ENCODE data around the gene SLC35B1.
A peak's percentile ranks its signal among the peaks of the same experiment; 100 is the strongest.

Gene SLC35B1

GRCh38 chr17:49700960-49701359 is 6.8 kb downstream of the SLC35B1 start:
- no peak overlapping the region for H3K9ac ChIP-seq (ENCODE audit: low read length)
- H3K36me3 ChIP-seq (ENCODE audit: control insufficient read depth in 1 of 2, insufficient read depth in 2 of 2, low read length in 2 of 2) = peaks cover 43 to 52% of the 10 kb centered on the region in 2 experiments
- no peak overlapping the region for H2BK120ac ChIP-seq (ENCODE audit: insufficient read depth, low read length, poor library complexity)
- H3K18ac ChIP-seq (ENCODE audit: low read length) = no peak overlapping the region
- H4K12ac ChIP-seq (ENCODE audit: low read depth, low read length) = no peak overlapping the region
- no peak overlapping the region for H3K4me2 ChIP-seq (ENCODE audit: low read length)
- H3K23ac ChIP-seq (ENCODE audit: low read length) = no peak overlapping the region
- H3K27me3 ChIP-seq (ENCODE audit: insufficient read depth, low read length) = no peaks in the 10 kb centered on the region
- H2AK5ac ChIP-seq (ENCODE audit: low read length) = no peak overlapping the region
- H3K4ac ChIP-seq (ENCODE audit: low read depth, low read length) = no peak overlapping the region
- no peaks in the 10 kb centered on the region for H3K9me3 ChIP-seq (ENCODE audit: insufficient read depth, low read depth, low read length)
- no peak overlapping the region for H2BK12ac ChIP-seq (ENCODE audit: low read length)
- H3K14ac ChIP-seq (ENCODE audit: low read length) = no peak overlapping the region
- H3K4me3 ChIP-seq (ENCODE audit: low read depth, low read length) = no peak overlapping the region
- H3K79me2 ChIP-seq (ENCODE audit: control insufficient read depth, insufficient read depth, low read length, poor library complexity) = no peaks in the 10 kb centered on the region
- no peak overlapping the region for H4K91ac ChIP-seq (ENCODE audit: low read depth, low read length)
- WGBS (ENCODE audit: extremely low coverage, insufficient coverage, insufficient read length) = no CpG with 5 or more reads among the region's 6 CpGs
- H3K79me1 ChIP-seq (ENCODE audit: low read length) = no peaks in the 10 kb centered on the region
- no peak overlapping the region for H3K27ac ChIP-seq (ENCODE audit: low read depth, low read length)
- H3K4me1 ChIP-seq (ENCODE audit: control insufficient read depth in 1 of 2, insufficient read depth in 2 of 2, low read length in 2 of 2) = no peaks in the 10 kb centered on the region
- no peak for DNase-seq
- no peak overlapping the region for H2AFZ ChIP-seq (ENCODE audit: insufficient read depth, low read length, poor library complexity)
- no peak overlapping the region for H2BK5ac ChIP-seq (ENCODE audit: low read depth, low read length, poor library complexity)
- no peak overlapping the region for H4K8ac ChIP-seq (ENCODE audit: low read depth, low read length)

DNA sequence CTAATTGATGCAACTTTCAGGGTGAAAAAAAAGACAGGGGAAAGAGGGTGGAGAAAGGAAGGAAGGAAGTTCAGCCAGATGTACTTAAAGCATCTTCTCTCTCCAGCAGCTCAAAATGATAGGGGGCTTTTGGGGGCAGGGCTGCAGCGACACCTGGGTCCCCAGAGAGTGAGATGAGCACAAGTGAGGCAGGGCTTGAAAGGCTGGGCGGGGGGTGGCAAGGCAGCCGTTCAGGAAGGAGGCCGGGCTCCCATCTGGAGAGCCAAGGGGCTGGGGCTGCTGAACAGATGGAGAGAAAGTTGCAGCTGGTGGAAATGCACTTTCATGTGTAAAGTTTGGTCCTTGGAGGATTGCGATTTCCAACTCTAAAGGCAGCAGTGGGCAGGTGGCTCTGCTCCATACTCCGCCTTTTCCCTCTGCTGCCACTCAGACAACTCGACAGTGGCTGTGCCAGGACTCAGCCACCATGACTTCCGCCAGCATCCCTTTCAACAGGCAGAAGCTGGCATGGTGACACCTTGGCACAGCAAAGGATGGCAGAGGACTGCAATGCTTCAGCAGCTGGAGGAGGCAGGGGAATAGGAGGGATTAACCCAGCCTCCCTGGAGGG is 7.7 kb downstream of the SLC35B1 start:
- Histone ChIP-seq H4K8ac (ENCODE audit: low read depth, low read length) (no peak overlapping the region), H3K27me3 (ENCODE audit: insufficient read depth, low read length) (no peaks in the 10 kb centered on the region), H3K27ac (ENCODE audit: low read depth, low read length) (no peak overlapping the region), H3K18ac (ENCODE audit: low read length) (no peak overlapping the region), H4K91ac (ENCODE audit: low read depth, low read length) (no peak overlapping the region), H3K36me3 (ENCODE audit: control insufficient read depth in 1 of 2, insufficient read depth in 2 of 2, low read length in 2 of 2) (peaks cover 38 to 45% of the 10 kb centered on the region in 2 experiments), H3K4me2 (ENCODE audit: low read length) (no peak overlapping the region), H4K12ac (ENCODE audit: low read depth, low read length) (no peak overlapping the region), H3K4ac (ENCODE audit: low read depth, low read length) (no peak overlapping the region), H3K79me1 (ENCODE audit: low read length) (no peaks in the 10 kb centered on the region), H3K4me3 (ENCODE audit: low read depth, low read length) (no peak overlapping the region), H2BK120ac (ENCODE audit: insufficient read depth, low read length, poor library complexity) (no peak overlapping the region), H3K79me2 (ENCODE audit: control insufficient read depth, insufficient read depth, low read length, poor library complexity) (no peaks in the 10 kb centered on the region), H2AK5ac (ENCODE audit: low read length) (no peak overlapping the region), H2AFZ (ENCODE audit: insufficient read depth, low read length, poor library complexity) (no peak overlapping the region), H3K9me3 (ENCODE audit: insufficient read depth, low read depth, low read length) (no peaks in the 10 kb centered on the region), H3K4me1 (ENCODE audit: control insufficient read depth in 1 of 2, insufficient read depth in 2 of 2, low read length in 2 of 2) (no peaks in the 10 kb centered on the region), H3K23ac (ENCODE audit: low read length) (no peak overlapping the region), H2BK5ac (ENCODE audit: low read depth, low read length, poor library complexity) (no peak overlapping the region), H2BK12ac (ENCODE audit: low read length) (no peak overlapping the region), H3K14ac (ENCODE audit: low read length) (no peak overlapping the region), H3K9ac (ENCODE audit: low read length) (peak overlapping the region; percentile 5)
- WGBS (ENCODE audit: extremely low coverage, insufficient coverage, insufficient read length) = no CpG with 5 or more reads among the region's 8 CpGs
- DNase-seq = no peak

GRCh38 chr17:49698005-49698404 is 9.8 kb downstream of the SLC35B1 start:
- Histone ChIP-seq H3K27ac (ENCODE audit: low read depth, low read length) (no peak overlapping the region), H3K14ac (ENCODE audit: low read length) (no peak overlapping the region), H3K36me3 (ENCODE audit: control insufficient read depth in 1 of 2, insufficient read depth in 2 of 2, low read length in 2 of 2) (peaks cover 25 to 27% of the 10 kb centered on the region in 2 experiments), H2BK12ac (ENCODE audit: low read length) (no peak overlapping the region), H3K18ac (ENCODE audit: low read length) (no peak overlapping the region), H3K79me1 (ENCODE audit: low read length) (no peaks in the 10 kb centered on the region), H4K8ac (ENCODE audit: low read depth, low read length) (no peak overlapping the region), H3K23ac (ENCODE audit: low read length) (no peak overlapping the region), H3K4me1 (ENCODE audit: control insufficient read depth in 1 of 2, insufficient read depth in 2 of 2, low read length in 2 of 2) (no peaks in the 10 kb centered on the region), H4K12ac (ENCODE audit: low read depth, low read length) (no peak overlapping the region), H3K9me3 (ENCODE audit: insufficient read depth, low read depth, low read length) (no peaks in the 10 kb centered on the region), H2BK5ac (ENCODE audit: low read depth, low read length, poor library complexity) (no peak overlapping the region), H3K9ac (ENCODE audit: low read length) (no peak overlapping the region), H3K4me3 (ENCODE audit: low read depth, low read length) (no peak overlapping the region), H3K4ac (ENCODE audit: low read depth, low read length) (no peak overlapping the region), H2AK5ac (ENCODE audit: low read length) (no peak overlapping the region), H3K27me3 (ENCODE audit: insufficient read depth, low read length) (no peaks in the 10 kb centered on the region), H3K4me2 (ENCODE audit: low read length) (no peak overlapping the region), H2BK120ac (ENCODE audit: insufficient read depth, low read length, poor library complexity) (no peak overlapping the region), H3K79me2 (ENCODE audit: control insufficient read depth, insufficient read depth, low read length, poor library complexity) (no peaks in the 10 kb centered on the region), H2AFZ (ENCODE audit: insufficient read depth, low read length, poor library complexity) (no peak overlapping the region), H4K91ac (ENCODE audit: low read depth, low read length) (no peak overlapping the region)
- WGBS (ENCODE audit: extremely low coverage, insufficient coverage, insufficient read length) = no CpG with 5 or more reads among the region's 6 CpGs
- no peak for DNase-seq

DNA sequence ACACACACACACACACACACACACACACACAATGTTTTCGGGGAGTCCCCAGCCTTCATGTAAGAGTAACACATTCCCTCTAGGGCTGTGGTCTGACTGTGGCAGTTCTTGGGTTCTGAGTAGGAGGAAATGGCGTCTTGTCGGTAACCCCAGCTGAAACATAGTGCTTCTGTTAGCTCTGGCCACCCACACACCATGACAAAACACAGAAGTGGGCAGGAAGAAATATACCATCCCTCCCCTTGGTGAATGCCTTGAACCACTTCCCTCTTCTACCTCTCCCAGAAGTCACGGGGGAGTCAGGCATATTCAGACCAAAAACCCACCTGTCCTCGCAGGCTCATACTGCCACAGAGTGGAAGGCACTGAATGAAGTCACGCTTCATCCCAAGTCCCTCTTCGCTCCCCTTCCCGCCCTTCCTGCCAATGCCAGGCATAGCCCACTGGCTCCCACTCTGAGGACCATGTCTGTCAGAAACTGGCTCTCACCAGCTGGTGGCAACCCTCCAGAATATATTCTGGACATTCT is 11.5 kb downstream of the SLC35B1 start:
- Histone ChIP-seq H4K91ac (ENCODE audit: low read depth, low read length) (no peak overlapping the region), H3K23ac (ENCODE audit: low read length) (no peak overlapping the region), H3K9me3 (ENCODE audit: insufficient read depth, low read depth, low read length) (no peaks in the 10 kb centered on the region), H2AK5ac (ENCODE audit: low read length) (no peak overlapping the region), H3K4me1 (ENCODE audit: control insufficient read depth in 1 of 2, insufficient read depth in 2 of 2, low read length in 2 of 2) (no peaks in the 10 kb centered on the region), H3K9ac (ENCODE audit: low read length) (no peak overlapping the region), H3K79me1 (ENCODE audit: low read length) (no peaks in the 10 kb centered on the region), H4K8ac (ENCODE audit: low read depth, low read length) (no peak overlapping the region), H3K36me3 (ENCODE audit: control insufficient read depth in 1 of 2, insufficient read depth in 2 of 2, low read length in 2 of 2) (peaks cover 12% of the 10 kb centered on the region in 2 experiments), H4K12ac (ENCODE audit: low read depth, low read length) (no peak overlapping the region), H3K79me2 (ENCODE audit: control insufficient read depth, insufficient read depth, low read length, poor library complexity) (no peaks in the 10 kb centered on the region), H2BK5ac (ENCODE audit: low read depth, low read length, poor library complexity) (no peak overlapping the region), H2BK120ac (ENCODE audit: insufficient read depth, low read length, poor library complexity) (no peak overlapping the region), H3K14ac (ENCODE audit: low read length) (no peak overlapping the region), H2BK12ac (ENCODE audit: low read length) (no peak overlapping the region), H3K4me3 (ENCODE audit: low read depth, low read length) (no peak overlapping the region), H3K27me3 (ENCODE audit: insufficient read depth, low read length) (no peaks in the 10 kb centered on the region), H3K4ac (ENCODE audit: low read depth, low read length) (no peak overlapping the region), H2AFZ (ENCODE audit: insufficient read depth, low read length, poor library complexity) (no peak overlapping the region), H3K4me2 (ENCODE audit: low read length) (no peak overlapping the region), H3K27ac (ENCODE audit: low read depth, low read length) (no peak overlapping the region), H3K18ac (ENCODE audit: low read length) (no peak overlapping the region)
- WGBS (ENCODE audit: extremely low coverage, insufficient coverage, insufficient read length) = no CpG with 5 or more reads among the region's 8 CpGs
- DNase-seq = peak in 1 of 2 donors; percentile 6
